ENCODE data around the gene CNFN.

- no peak for TF ChIP-seq CTCF (conservative IDR thresholded peaks at IDR 0.05 in 1 of 2, IDR thresholded peaks at IDR 0.05 in 1 of 2; ENCODE audit: low read depth in 1 of 2, low read length in 2 of 2)
- TF ChIP-seq EZH2 (IDR thresholded peaks at IDR 0.05; ENCODE audit: low read length, missing control alignments): no peak
Measured at GRCh38 chr19:42388851-42389489, 1.1 kb downstream of the CNFN start.

Measured in fibroblast of lung (primary cell).